HepG2 (cell line): Measurements from ENCODE around the gene SNED1. TPM values are rescaled to one million over a fixed set of nuclear protein-coding genes. Genes with fewer than 3 reads are reported as not detected.

Source experiments
- NFYB ChIP-seq: sonication (generic); formaldehyde crosslinking; IDR thresholded peaks from 2 replicates; pipeline ENCODE4 v1.4.0; 2020; ENCODE audit warnings: missing genetic modification reagents
- TEAD2 ChIP-seq: sonication (generic); formaldehyde crosslinking; IDR thresholded peaks from 2 replicates; pipeline ENCODE4 v1.9.0; 2021; ENCODE audit warnings: missing genetic modification reagents
- THYN1 ChIP-seq: sonication (generic); formaldehyde crosslinking; IDR thresholded peaks from 2 replicates; pipeline ENCODE4 v1.8.1; 2023; ENCODE audit warnings: low read depth, mild to moderate bottlenecking, moderate library complexity, missing genetic modification reagents, borderline replicate concordance
- ZFAT ChIP-seq: sonication (generic); formaldehyde crosslinking; conservative IDR thresholded peaks from 2 replicates; pipeline ENCODE4 v1.8.1; 2023; ENCODE audit warnings: missing genetic modification reagents, inconsistent platforms
- ZNF256 ChIP-seq: sonication (generic); formaldehyde crosslinking; conservative IDR thresholded peaks from 2 replicates; pipeline ENCODE4 v1.4.0; 2020; ENCODE audit warnings: missing genetic modification reagents
- ZNF678 ChIP-seq: sonication (generic); formaldehyde crosslinking; IDR thresholded peaks from 2 replicates; pipeline ENCODE4 v1.4.0; 2020; ENCODE audit warnings: mild to moderate bottlenecking, missing genetic modification reagents
- polyA plus RNA-seq, 8 experiments: library from polyadenylated mRNA; depleted of rRNA in 3 of 8; stranded (reverse) in 7 of 8; unstranded in 1 of 8; fragments of >200 nt; fragmentation: Illumina TruSeq in 4 of 8; extraction: Trizol in 4 of 8; gene quantifications; 2 replicates each; pipeline versions ENCODE4 v1.2.1 to v1.2.3, GENCODE V29; 2011 to 2016; ENCODE audit warnings: low read depth in 4 of 8, missing spikeins in 1 of 8, mixed read lengths in 1 of 8; ENCODE audit not compliant: insufficient read depth in 1 of 8
- total RNA-seq, 5 experiments: library from RNA; depleted of rRNA; stranded (reverse); fragments of >200 nt; fragmentation: Illumina TruSeq; extraction: Trizol; gene quantifications; 2 replicates each; pipeline ENCODE4 v1.2.3, GENCODE V29; 2016; ENCODE audit warnings: low read depth in 1 of 5
- TF ChIP-seq, protein P1 (sequence below): sonication (generic); formaldehyde crosslinking; IDR thresholded peaks from 2 replicates; pipeline ENCODE4 v1.5.1; 2020; ENCODE audit warnings: mild to moderate bottlenecking, missing genetic modification reagents, borderline replicate concordance
- TF ChIP-seq, protein P2 (sequence below): sonication (generic); formaldehyde crosslinking; IDR thresholded peaks from 2 replicates; pipeline ENCODE4 v1.4.0; 2020; ENCODE audit warnings: missing genetic modification reagents
- TF ChIP-seq, protein P3 (sequence below): sonication (generic); formaldehyde crosslinking; IDR thresholded peaks from 2 replicates; pipeline ENCODE4 v1.4.0; 2020; ENCODE audit warnings: mild to moderate bottlenecking, missing genetic modification reagents

The SNED1 gene
- total and polyA plus RNA-seq, 2 of the 13 experiments (the other 11 are each of a cell fraction or from before 2014, with no cell fraction given) = 0.15 to 0.65 TPM

DNA sequence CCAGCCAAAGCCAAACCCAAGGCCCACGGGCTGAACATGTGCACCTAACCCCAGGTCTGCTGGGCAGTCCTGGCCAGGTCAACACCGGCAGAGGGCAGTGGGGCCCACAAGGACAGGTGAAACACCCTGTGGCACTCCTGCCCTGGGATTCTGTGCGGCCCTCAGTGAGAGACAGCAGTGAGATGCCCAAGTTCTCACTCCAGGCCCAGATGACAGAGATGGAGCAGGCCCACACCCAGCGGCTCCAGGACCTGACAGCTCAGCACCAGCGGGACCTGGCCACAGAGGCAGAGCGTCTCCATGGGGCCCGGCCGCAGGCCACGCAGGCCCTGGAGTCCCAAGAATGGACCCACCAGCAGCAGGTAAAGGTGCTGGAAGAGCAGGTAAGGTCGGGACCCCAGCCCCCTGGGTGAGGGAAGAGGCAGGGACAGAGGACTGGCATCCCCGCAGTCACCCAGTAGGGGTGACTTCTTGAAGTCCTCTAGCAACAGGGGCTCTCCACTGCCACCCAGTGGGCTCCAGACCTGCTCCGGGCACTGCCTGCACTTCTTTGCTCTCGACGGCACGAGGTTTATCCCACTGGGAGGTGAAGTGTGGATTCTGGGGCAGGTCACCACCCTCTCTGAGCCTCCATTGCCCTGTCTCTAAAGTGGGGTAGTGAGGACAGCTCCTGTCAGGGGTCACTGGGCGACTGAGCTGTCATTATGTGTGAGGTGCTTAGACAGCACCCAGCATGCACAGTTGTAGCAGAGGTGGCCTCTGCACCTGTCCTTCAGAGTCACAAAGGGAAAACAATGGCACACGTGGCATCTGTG is 8.8 kb upstream of the SNED1 start (continued):
- no peak for TF ChIP-seq ZNF678 (CRISPR knock-in tag)
- no peak for TF ChIP-seq ZNF256
- TF ChIP-seq, protein P1, sequence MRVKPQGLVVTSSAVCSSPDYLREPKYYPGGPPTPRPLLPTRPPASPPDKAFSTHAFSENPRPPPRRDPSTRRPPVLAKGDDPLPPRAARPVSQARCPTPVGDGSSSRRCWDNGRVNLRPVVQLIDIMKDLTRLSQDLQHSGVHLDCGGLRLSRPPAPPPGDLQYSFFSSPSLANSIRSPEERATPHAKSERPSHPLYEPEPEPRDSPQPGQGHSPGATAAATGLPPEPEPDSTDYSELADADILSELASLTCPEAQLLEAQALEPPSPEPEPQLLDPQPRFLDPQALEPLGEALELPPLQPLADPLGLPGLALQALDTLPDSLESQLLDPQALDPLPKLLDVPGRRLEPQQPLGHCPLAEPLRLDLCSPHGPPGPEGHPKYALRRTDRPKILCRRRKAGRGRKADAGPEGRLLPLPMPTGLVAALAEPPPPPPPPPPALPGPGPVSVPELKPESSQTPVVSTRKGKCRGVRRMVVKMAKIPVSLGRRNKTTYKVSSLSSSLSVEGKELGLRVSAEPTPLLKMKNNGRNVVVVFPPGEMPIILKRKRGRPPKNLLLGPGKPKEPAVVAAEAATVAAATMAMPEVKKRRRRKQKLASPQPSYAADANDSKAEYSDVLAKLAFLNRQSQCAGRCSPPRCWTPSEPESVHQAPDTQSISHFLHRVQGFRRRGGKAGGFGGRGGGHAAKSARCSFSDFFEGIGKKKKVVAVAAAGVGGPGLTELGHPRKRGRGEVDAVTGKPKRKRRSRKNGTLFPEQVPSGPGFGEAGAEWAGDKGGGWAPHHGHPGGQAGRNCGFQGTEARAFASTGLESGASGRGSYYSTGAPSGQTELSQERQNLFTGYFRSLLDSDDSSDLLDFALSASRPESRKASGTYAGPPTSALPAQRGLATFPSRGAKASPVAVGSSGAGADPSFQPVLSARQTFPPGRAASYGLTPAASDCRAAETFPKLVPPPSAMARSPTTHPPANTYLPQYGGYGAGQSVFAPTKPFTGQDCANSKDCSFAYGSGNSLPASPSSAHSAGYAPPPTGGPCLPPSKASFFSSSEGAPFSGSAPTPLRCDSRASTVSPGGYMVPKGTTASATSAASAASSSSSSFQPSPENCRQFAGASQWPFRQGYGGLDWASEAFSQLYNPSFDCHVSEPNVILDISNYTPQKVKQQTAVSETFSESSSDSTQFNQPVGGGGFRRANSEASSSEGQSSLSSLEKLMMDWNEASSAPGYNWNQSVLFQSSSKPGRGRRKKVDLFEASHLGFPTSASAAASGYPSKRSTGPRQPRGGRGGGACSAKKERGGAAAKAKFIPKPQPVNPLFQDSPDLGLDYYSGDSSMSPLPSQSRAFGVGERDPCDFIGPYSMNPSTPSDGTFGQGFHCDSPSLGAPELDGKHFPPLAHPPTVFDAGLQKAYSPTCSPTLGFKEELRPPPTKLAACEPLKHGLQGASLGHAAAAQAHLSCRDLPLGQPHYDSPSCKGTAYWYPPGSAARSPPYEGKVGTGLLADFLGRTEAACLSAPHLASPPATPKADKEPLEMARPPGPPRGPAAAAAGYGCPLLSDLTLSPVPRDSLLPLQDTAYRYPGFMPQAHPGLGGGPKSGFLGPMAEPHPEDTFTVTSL = no peak
- no peak for TF ChIP-seq ZFAT (CRISPR knock-in tag)
- TF ChIP-seq THYN1 (CRISPR knock-in tag) = no peak
- TF ChIP-seq, protein P2, sequence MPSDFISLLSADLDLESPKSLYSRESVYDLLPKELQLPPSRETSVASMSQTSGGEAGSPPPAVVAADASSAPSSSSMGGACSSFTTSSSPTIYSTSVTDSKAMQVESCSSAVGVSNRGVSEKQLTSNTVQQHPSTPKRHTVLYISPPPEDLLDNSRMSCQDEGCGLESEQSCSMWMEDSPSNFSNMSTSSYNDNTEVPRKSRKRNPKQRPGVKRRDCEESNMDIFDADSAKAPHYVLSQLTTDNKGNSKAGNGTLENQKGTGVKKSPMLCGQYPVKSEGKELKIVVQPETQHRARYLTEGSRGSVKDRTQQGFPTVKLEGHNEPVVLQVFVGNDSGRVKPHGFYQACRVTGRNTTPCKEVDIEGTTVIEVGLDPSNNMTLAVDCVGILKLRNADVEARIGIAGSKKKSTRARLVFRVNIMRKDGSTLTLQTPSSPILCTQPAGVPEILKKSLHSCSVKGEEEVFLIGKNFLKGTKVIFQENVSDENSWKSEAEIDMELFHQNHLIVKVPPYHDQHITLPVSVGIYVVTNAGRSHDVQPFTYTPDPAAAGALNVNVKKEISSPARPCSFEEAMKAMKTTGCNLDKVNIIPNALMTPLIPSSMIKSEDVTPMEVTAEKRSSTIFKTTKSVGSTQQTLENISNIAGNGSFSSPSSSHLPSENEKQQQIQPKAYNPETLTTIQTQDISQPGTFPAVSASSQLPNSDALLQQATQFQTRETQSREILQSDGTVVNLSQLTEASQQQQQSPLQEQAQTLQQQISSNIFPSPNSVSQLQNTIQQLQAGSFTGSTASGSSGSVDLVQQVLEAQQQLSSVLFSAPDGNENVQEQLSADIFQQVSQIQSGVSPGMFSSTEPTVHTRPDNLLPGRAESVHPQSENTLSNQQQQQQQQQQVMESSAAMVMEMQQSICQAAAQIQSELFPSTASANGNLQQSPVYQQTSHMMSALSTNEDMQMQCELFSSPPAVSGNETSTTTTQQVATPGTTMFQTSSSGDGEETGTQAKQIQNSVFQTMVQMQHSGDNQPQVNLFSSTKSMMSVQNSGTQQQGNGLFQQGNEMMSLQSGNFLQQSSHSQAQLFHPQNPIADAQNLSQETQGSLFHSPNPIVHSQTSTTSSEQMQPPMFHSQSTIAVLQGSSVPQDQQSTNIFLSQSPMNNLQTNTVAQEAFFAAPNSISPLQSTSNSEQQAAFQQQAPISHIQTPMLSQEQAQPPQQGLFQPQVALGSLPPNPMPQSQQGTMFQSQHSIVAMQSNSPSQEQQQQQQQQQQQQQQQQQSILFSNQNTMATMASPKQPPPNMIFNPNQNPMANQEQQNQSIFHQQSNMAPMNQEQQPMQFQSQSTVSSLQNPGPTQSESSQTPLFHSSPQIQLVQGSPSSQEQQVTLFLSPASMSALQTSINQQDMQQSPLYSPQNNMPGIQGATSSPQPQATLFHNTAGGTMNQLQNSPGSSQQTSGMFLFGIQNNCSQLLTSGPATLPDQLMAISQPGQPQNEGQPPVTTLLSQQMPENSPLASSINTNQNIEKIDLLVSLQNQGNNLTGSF (CRISPR knock-in tag) = no peak
- no peak for TF ChIP-seq NFYB (CRISPR knock-in tag)
- TF ChIP-seq, protein P3, sequence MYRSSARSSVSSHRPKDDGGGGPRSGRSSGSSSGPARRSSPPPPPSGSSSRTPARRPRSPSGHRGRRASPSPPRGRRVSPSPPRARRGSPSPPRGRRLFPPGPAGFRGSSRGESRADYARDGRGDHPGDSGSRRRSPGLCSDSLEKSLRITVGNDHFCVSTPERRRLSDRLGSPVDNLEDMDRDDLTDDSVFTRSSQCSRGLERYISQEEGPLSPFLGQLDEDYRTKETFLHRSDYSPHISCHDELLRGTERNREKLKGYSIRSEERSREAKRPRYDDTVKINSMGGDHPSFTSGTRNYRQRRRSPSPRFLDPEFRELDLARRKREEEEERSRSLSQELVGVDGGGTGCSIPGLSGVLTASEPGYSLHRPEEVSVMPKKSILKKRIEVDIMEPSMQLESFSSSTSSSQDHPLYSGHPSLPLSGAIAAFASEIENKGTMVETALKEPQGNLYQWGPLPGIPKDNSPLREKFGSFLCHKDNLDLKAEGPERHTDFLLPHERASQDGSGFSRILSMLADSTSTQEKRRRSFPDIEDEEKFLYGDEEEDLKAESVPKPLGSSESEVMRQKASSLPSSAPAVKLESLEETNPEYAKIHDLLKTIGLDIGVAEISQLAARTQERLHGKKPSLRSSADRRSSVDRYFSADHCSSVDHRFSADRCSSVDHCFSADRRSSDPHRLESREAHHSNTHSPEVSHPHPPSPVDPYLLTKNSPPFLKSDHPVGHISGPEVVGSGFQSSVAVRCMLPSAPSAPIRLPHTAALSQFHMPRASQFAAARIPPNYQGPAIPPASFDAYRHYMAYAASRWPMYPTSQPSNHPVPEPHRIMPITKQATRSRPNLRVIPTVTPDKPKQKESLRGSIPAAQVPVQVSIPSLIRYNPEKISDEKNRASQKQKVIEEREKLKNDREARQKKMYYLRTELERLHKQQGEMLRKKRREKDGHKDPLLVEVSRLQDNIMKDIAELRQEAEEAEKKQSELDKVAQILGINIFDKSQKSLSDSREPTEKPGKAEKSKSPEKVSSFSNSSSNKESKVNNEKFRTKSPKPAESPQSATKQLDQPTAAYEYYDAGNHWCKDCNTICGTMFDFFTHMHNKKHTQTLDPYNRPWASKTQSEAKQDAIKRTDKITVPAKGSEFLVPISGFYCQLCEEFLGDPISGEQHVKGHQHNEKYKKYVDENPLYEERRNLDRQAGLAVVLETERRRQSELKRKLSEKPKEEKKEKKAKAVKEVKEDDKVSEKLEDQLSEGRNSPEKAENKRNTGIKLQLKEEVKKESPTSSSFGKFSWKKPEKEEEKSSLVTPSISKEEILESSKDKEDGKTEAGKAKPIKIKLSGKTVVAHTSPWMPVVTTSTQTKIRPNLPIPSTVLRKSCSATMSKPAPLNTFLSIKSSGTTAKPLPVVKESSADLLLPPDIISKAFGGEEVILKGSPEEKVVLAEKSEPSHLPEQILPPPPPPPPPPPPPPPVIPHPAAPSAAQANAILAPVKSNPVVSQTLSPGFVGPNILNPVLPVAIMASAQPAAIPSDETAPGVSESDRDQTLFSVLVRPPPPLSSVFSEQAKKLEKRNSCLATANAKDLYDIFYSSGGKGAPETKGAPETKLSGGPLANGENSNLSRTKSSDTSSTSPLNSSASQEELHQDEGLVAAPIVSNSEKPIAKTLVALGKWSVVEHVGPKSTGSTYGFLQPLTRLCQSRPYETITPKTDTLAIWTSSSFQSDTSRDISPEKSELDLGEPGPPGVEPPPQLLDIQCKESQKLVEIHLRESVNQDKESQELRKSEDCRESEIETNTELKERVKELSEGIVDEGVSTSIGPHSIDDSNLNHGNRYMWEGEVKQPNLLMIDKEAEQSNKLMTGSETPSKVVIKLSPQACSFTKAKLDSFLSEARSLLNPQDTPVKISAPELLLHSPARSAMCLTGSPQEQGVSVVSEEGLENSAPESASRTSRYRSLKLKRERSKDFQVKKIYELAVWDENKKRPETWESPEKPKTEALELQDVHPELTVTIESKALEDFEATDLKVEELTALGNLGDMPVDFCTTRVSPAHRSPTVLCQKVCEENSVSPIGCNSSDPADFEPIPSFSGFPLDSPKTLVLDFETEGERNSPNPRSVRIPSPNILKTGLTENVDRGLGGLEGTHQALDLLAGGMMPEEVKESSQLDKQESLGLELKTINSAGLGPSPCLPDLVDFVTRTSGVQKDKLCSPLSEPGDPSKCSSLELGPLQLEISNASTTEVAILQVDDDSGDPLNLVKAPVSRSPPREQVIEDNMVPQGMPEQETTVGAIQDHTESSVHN (CRISPR knock-in tag) = no peak
- TF ChIP-seq TEAD2 (CRISPR knock-in tag) = no peak
